Dermis microvascular lymphatic vessel endothelial cell (primary cell): ENCODE measurements around the gene CMIP. TPM values are rescaled to one million over a fixed set of nuclear protein-coding genes. Genes with fewer than 3 reads are reported as not detected.

Experiments
- DNase-seq, 2 donors: peaks; one replicate each; pipeline versions ENCODE4 v3.0.0 to v3.0.0-alpha.2; 2010; ENCODE audit warnings: low read depth in 2 of 2
- total RNA-seq: library from RNA; depleted of rRNA; stranded (reverse); fragments of >200 nt; gene quantifications from 2 replicates; pipeline ENCODE4 v1.2.1, GENCODE V29; 2014

The CMIP gene
- total RNA-seq, 1 donor from 2014 or later = 8.0 TPM

DNA sequence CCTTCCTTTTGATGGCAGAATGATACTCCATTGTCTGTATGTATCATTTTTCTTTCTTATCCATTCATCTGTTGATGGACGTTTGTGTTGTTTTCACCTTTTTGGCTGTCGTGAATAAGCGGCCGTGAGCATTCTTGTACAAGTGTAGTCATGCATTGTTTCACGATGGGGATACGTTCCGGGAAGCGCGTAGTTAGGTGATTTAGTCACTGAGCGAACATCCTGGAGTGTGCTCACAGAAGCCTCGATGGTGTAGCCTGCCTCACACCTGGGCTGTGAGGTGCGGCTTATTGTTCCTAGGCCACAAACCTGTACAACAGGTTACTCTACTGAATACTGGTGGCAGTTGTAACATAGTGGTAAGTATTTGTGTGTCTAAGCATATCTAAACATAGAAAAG lies 136.5 kb downstream of the CMIP start:
- DNase-seq = peak in 1 of 2 donors; percentile 93

DNA sequence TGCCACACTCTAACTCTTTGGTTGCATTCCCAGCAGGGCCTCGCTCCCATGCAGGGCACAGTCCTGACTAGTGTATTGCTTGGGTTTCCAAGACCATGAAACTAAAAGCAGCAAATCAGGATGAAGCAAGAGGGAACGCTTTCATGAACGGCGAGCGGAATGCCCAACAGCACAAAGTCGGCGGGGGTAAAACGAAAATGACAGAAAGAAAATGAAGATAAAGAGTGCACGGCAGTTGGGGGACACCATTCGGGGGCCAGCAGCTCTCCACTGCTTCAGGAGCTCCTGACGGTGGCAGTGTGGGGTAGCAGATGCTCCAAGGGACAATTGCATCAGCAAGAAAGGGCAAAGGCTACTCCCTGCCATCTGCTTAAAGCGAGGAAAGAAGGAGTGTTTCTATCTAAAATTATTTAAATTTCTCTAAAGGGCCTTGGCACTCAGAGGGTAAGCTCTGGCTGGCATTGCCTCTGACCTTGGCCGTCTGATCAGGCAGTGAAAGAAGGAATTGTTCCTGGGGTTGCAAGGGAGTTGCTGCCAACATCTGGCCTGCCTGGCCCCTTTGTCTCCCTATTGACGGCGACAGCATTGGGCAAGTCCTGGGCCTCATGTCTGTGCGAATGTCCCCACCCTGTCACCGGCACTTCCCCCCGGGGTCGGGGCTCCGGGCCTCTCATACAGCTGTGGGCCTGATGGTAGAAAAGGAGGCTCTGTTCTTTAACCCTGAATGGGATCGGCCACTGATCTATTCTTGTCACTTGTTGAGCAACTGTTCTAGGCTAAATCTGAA lies 138.2 kb downstream of the CMIP start:
- DNase-seq = no peak

- peak in 1 of 2 donors; percentile 14 for DNase-seq
Measured at GRCh38 chr16:81583893-81584631, 139.5 kb downstream of the CMIP start.

- DNase-seq = peak in 1 of 2 donors; percentile 46
Measured at GRCh38 chr16:81585785-81586184, 141.2 kb downstream of the CMIP start.

- DNase-seq = no peak
Measured at GRCh38 chr16:81586417-81586816, 141.8 kb downstream of the CMIP start.

DNA sequence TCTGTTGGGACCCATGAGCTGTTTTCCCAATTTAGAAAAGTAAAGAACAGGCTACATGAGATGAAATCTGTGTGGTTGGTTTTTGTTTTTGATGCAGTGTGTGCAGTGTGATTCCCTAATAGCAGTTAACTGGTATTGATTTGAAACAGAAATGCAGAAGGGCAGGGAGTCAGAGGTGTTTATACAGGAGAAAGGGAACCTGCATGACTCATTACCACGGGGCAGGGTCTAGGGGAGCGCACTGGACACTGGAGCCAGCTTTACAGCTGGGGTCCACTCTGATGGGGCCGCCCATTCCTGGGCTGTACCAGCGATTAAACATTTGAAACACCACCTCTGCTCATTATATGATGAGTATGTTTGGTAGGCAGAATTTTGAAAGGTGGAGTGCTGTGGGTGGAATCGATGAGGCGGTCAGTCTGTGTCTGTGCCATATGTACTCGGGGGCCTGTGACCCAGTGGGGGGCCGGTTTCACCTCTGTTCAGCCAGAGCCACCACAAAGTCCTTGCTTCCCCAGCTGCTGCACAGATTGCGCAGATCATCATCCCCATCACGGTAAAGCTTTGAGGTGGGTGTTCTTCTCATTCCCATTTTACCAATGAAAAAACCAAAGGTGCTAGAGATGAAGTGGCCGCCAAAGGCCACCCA lies 142.5 kb downstream of the CMIP start:
- no peak for DNase-seq

- DNase-seq = no peak
Measured at GRCh38 chr16:81587626-81588160, 143.1 kb downstream of the CMIP start.

- DNase-seq = no peak
Measured at GRCh38 chr16:81588326-81589081, 143.9 kb downstream of the CMIP start.

GRCh38 chr16:81589975-81590650 lies 145.5 kb downstream of the CMIP start:
- DNase-seq = no peak

GRCh38 chr16:81590714-81591544 lies 146.3 kb downstream of the CMIP start:
- DNase-seq = no peak

- DNase-seq = no peak
Measured at GRCh38 chr16:81591545-81591870, 146.9 kb downstream of the CMIP start.

DNA sequence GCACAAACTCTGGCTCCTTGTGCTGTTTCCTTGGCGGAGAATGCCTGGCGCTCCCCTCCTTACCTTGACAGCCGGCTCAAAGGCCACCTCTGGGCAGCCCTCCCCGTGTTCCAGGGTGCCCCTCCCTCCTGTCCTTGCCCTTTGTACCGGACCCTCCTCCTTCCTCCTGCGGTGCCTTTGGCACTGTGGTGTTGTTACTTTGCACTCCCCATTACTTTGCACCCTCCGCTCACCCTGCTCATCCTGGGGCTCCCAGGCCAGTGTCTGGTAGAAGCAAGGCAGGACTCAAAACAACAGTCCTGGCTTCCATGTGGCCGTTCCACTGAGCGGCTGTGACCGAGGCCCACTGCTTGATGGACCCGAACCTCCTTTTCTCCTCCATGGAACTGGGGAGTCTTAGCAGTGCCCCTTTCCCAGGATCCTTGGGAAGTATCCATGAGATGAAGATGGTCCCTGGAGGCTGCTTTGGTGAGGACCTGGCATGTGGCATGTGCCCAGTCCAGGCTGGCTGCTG lies 147.8 kb downstream of the CMIP start:
- DNase-seq = no peak

GRCh38 chr16:81593481-81593880 lies 148.9 kb downstream of the CMIP start:
- no peak for DNase-seq

- DNase-seq = peak in 1 of 2 donors; percentile 66
Measured at GRCh38 chr16:81595629-81596292, 151.2 kb downstream of the CMIP start.

GRCh38 chr16:81597079-81597658 lies 152.6 kb downstream of the CMIP start:
- no peak for DNase-seq

DNA sequence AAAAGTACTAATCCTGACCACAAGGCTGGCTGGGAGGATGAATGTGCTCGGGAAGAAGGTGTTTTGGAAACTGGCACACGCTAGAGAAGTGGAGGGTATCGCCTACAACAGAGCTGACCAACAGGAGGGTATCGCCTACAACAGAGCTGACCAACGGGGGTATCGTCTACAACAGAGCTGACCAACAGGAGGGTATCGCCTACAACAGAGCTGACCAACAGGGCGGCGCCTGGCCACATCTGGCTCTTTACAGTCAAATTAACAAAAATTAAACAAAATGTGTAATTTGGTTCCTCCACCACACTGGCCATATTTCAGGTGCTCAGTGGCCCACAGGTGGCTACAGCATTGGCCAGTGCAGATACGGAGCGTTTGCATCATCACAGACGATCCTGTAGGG lies 153.5 kb downstream of the CMIP start:
- DNase-seq = no peak

GRCh38 chr16:81599034-81599744 lies 154.6 kb downstream of the CMIP start:
- DNase-seq = no peak

- DNase-seq = peak; percentile 52 to 62
Measured at GRCh38 chr16:81600275-81600674, 155.7 kb downstream of the CMIP start.
